SK-N-MC (cell line): ENCODE data around the gene KRT73.

Experiments used
- DNase-seq: peaks from one replicate; pipeline ENCODE4 v3.0.0-alpha.2; 2011; ENCODE audit warnings: low read depth, low spot score
- H3K27ac ChIP-seq: fragments of 200-600 bp; sonication (generic); 2 replicates; pipeline ENCODE4 v1.5.1; 2016; ENCODE audit warnings: mixed run types
- H3K36me3 ChIP-seq: fragments of 200-600 bp; sonication (generic); 2 replicates; pipeline ENCODE4 v1.6.1; 2017; ENCODE audit warnings: antibody characterized with exemption, low read length, mixed read lengths; ENCODE audit not compliant: insufficient read depth
- H3K4me3 ChIP-seq: fragments of 200-600 bp; sonication (generic); 2 replicates; pipeline ENCODE4 v1.5.1; 2016
- H3K9ac ChIP-seq: fragments of 200-600 bp; sonication (generic); 2 replicates; pipeline ENCODE4 v1.8.0; 2017; ENCODE audit warnings: mixed run types, mixed read lengths; ENCODE audit not compliant: insufficient read length
- H3K9me3 ChIP-seq: fragments of 200-600 bp; sonication (generic); 2 replicates; pipeline ENCODE4 v1.6.1; 2017; ENCODE audit warnings: low read depth, mild to moderate bottlenecking, antibody characterized with exemption, low read length, moderate library complexity, mixed read lengths
- EZH2 ChIP-seq: fragments of 200-600 bp; sonication (generic); IDR thresholded peaks from one replicate; pipeline ENCODE4 v1.6.1; 2017; ENCODE audit warnings: antibody characterized with exemption
- FOXP2 ChIP-seq: optimal IDR thresholded peaks from 2 replicates; pipeline ENCODE3; 2011; ENCODE audit warnings: mild to moderate bottlenecking, moderate library complexity; ENCODE audit not compliant: insufficient read depth; ENCODE audit errors: extremely low read length, control extremely low read depth
- POLR2AphosphoS5 ChIP-seq: IDR thresholded peaks from 2 replicates; pipeline ENCODE4 v1.6.1; 2012; ENCODE audit warnings: mild to moderate bottlenecking, low read depth, low read length, borderline replicate concordance

The KRT73 gene

GRCh38 chr12:52568111-52568510 is 50.2 kb downstream of the KRT73 start:
- no peak for DNase-seq
- TF ChIP-seq EZH2 (no peak), POLR2AphosphoS5 (no peak), FOXP2 (no peak)
- Histone ChIP-seq H3K27ac (no peak overlapping the region), H3K9ac (no peak overlapping the region), H3K9me3 (no peaks in the 10 kb centered on the region), H3K36me3 (no peaks in the 10 kb centered on the region), H3K4me3 (no peak overlapping the region)

GRCh38 chr12:52566847-52567291 is 51.5 kb downstream of the KRT73 start:
- H3K36me3 ChIP-seq, result no peaks in the 10 kb centered on the region
- TF ChIP-seq FOXP2 (no peak), EZH2 (no peak), POLR2AphosphoS5 (no peak)
- no peak overlapping the region for H3K9ac ChIP-seq
- no peaks in the 10 kb centered on the region for H3K9me3 ChIP-seq
- no peak overlapping the region for H3K4me3 ChIP-seq
- H3K27ac ChIP-seq, result no peak overlapping the region
- no peak for DNase-seq

GRCh38 chr12:52564582-52564981 is 53.8 kb downstream of the KRT73 start:
- no peak for DNase-seq
- Histone ChIP-seq H3K9me3 (no peaks in the 10 kb centered on the region), H3K27ac (no peak overlapping the region), H3K36me3 (no peaks in the 10 kb centered on the region), H3K4me3 (no peak overlapping the region), H3K9ac (no peak overlapping the region)
- TF ChIP-seq POLR2AphosphoS5 (no peak), EZH2 (no peak), FOXP2 (no peak)

- H3K27ac ChIP-seq, result no peak overlapping the region
- no peaks in the 10 kb centered on the region for H3K9me3 ChIP-seq
- H3K36me3 ChIP-seq, result no peaks in the 10 kb centered on the region
- TF ChIP-seq POLR2AphosphoS5 (no peak), EZH2 (no peak), FOXP2 (no peak)
- no peak overlapping the region for H3K9ac ChIP-seq
- no peak overlapping the region for H3K4me3 ChIP-seq
- DNase-seq, result no peak
These were observed 56.4 kb downstream of the KRT73 start for GRCh38 chr12:52561880-52562449.

DNA sequence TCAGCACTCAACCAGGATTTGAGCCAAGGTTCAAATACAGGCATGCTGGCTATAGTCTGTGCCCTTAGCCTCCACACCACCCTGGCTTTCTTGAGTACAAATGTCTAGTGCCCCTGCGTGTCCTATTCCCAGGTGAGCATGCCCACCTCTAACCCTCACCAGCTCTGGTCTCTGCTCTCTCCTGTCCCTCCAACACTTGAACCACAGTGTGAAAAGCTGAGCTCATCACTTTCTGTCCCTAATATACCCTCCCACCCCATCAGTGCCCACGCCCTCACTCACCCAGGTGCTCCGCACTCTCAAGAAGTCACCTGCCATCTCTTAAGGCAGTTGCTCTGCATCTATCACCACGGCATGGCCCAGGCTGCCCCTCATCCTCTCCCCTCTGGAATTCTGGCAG is 58.4 kb downstream of the KRT73 start:
- no peak for TF ChIP-seq POLR2AphosphoS5
- TF ChIP-seq FOXP2, result no peak
- TF ChIP-seq EZH2, result no peak

GRCh38 chr12:52558781-52559445 is 59.4 kb downstream of the KRT73 start:
- no peak overlapping the region for H3K9ac ChIP-seq
- DNase-seq, result no peak
- no peaks in the 10 kb centered on the region for H3K36me3 ChIP-seq
- H3K9me3 ChIP-seq, result no peaks in the 10 kb centered on the region
- no peak overlapping the region for H3K4me3 ChIP-seq
- no peak overlapping the region for H3K27ac ChIP-seq
- TF ChIP-seq FOXP2 (no peak), EZH2 (no peak), POLR2AphosphoS5 (no peak)

More for the DNA sequence above, 58.4 kb downstream of the KRT73 start:
- no peak overlapping the region for H3K27ac ChIP-seq
- H3K36me3 ChIP-seq, result no peaks in the 10 kb centered on the region
- DNase-seq, result no peak
- H3K9ac ChIP-seq, result no peak overlapping the region
- H3K4me3 ChIP-seq, result no peak overlapping the region
- no peaks in the 10 kb centered on the region for H3K9me3 ChIP-seq
